B cell (primary cell): Measurements from ENCODE around the gene CRTC1.
"Not testable (repeated sequence)": the region's sequence is repeated elsewhere in the genome, so short reads cannot be mapped to it uniquely, and the experiment has no call there.

Experiments
- EZH2 ChIP-seq: IDR thresholded peaks from 2 replicates; pipeline ENCODE4 v1.6.1; 2012; ENCODE audit warnings: borderline replicate concordance, low read depth, mild to moderate bottlenecking, moderate library complexity, low read length; ENCODE audit not compliant: insufficient read depth, poor library complexity, severe bottlenecking
- TF ChIP-seq, protein P1 (sequence below): fragments of 200-600 bp; IDR thresholded peaks from one replicate; pipeline ENCODE4 v1.8.0; 2022; ENCODE audit warnings: antibody characterized with exemption, mild to moderate bottlenecking

- TF ChIP-seq, protein P1, sequence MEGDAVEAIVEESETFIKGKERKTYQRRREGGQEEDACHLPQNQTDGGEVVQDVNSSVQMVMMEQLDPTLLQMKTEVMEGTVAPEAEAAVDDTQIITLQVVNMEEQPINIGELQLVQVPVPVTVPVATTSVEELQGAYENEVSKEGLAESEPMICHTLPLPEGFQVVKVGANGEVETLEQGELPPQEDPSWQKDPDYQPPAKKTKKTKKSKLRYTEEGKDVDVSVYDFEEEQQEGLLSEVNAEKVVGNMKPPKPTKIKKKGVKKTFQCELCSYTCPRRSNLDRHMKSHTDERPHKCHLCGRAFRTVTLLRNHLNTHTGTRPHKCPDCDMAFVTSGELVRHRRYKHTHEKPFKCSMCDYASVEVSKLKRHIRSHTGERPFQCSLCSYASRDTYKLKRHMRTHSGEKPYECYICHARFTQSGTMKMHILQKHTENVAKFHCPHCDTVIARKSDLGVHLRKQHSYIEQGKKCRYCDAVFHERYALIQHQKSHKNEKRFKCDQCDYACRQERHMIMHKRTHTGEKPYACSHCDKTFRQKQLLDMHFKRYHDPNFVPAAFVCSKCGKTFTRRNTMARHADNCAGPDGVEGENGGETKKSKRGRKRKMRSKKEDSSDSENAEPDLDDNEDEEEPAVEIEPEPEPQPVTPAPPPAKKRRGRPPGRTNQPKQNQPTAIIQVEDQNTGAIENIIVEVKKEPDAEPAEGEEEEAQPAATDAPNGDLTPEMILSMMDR, result not testable (repeated sequence)
- TF ChIP-seq EZH2, result not testable (repeated sequence)
Measured at GRCh38 chr19:18680148-18680547, 3.3 kb upstream of the CRTC1 start.
